GM12892 (cell line): ENCODE results near the gene TPRX1.
"Not testable (repeated sequence)": the region's sequence is repeated elsewhere in the genome, so short reads cannot be mapped to it uniquely, and the experiment has no call there.

Source experiments
- POLR2A ChIP-seq: IDR thresholded peaks from 2 replicates; pipeline ENCODE4 v1.6.1; 2011; ENCODE audit warnings: low read depth, low read length, control low read depth
- POLR2AphosphoS5 ChIP-seq: IDR thresholded peaks from 2 replicates; pipeline ENCODE4 v1.6.1; 2011; ENCODE audit warnings: low read depth, low read length, control low read depth

- TF ChIP-seq POLR2A, POLR2AphosphoS5: not testable (repeated sequence)
Measured at GRCh38 chr19:47803671-47804070, 680 bp downstream of the TPRX1 start.
